ENCODE data around the gene LYPD1. TPM values are rescaled to one million over a fixed set of nuclear protein-coding genes. Genes with fewer than 3 reads are reported as not detected.
"Not testable (repeated sequence)": the region's sequence is repeated elsewhere in the genome, so short reads cannot be mapped to it uniquely, and the experiment has no call there.

Gene LYPD1
- total RNA-seq: 18.8 and 29.2 TPM in 2 replicates

GRCh38 chr2:132669908-132670495, at the start of gene LYPD1:
TSS of gene LYPD1 (minus strand) at chr2:132670205. CDS start at chr2:132669932, 273 bp downstream.
- no peak for DNase-seq (ENCODE audit: extremely low read depth, low read depth, low spot score)

GRCh38 chr2:132719480-132719879, 49.5 kb upstream of the LYPD1 start:
- DNase-seq (ENCODE audit: extremely low read depth, low read depth, low spot score): no peak

- no peak for DNase-seq (ENCODE audit: extremely low read depth, low read depth, low spot score)
Observed at GRCh38 chr2:132716954-132717353, 46.9 kb upstream of the LYPD1 start.

- no peak for DNase-seq (ENCODE audit: extremely low read depth, low read depth, low spot score)
Observed at GRCh38 chr2:132715386-132716351, 45.7 kb upstream of the LYPD1 start.

GRCh38 chr2:132703396-132703795, 33.4 kb upstream of the LYPD1 start:
- no peak for DNase-seq (ENCODE audit: extremely low read depth, low read depth, low spot score)

- DNase-seq (ENCODE audit: extremely low read depth, low read depth, low spot score): no peak
Observed at GRCh38 chr2:132701810-132702209, 31.8 kb upstream of the LYPD1 start.

- DNase-seq (ENCODE audit: extremely low read depth, low read depth, low spot score): not testable (repeated sequence)
Observed at GRCh38 chr2:132699802-132700201, 29.8 kb upstream of the LYPD1 start.

GRCh38 chr2:132698347-132698746, 28.3 kb upstream of the LYPD1 start:
- DNase-seq (ENCODE audit: extremely low read depth, low read depth, low spot score): not testable (repeated sequence)

- DNase-seq (ENCODE audit: extremely low read depth, low read depth, low spot score): no peak
Observed at GRCh38 chr2:132697556-132698205, 27.7 kb upstream of the LYPD1 start.

- no peak for DNase-seq (ENCODE audit: extremely low read depth, low read depth, low spot score)
Observed at GRCh38 chr2:132692816-132693215, 22.8 kb upstream of the LYPD1 start.

GRCh38 chr2:132691556-132691955, 21.6 kb upstream of the LYPD1 start:
- no peak for DNase-seq (ENCODE audit: extremely low read depth, low read depth, low spot score)

- no peak for DNase-seq (ENCODE audit: extremely low read depth, low read depth, low spot score)
Observed at GRCh38 chr2:132690664-132691303, 20.8 kb upstream of the LYPD1 start.

- no peak for DNase-seq (ENCODE audit: extremely low read depth, low read depth, low spot score)
Observed at GRCh38 chr2:132681766-132682165, 11.8 kb upstream of the LYPD1 start.

- no peak for DNase-seq (ENCODE audit: extremely low read depth, low read depth, low spot score)
Observed at GRCh38 chr2:132680544-132680943, 10.5 kb upstream of the LYPD1 start.

- no peak for DNase-seq (ENCODE audit: extremely low read depth, low read depth, low spot score)
Observed at GRCh38 chr2:132678483-132678882, 8.5 kb upstream of the LYPD1 start.

- DNase-seq (ENCODE audit: extremely low read depth, low read depth, low spot score): no peak
Observed at GRCh38 chr2:132677661-132678060, 7.7 kb upstream of the LYPD1 start.

GRCh38 chr2:132676999-132677398, 7.0 kb upstream of the LYPD1 start:
- DNase-seq (ENCODE audit: extremely low read depth, low read depth, low spot score): no peak

GRCh38 chr2:132671151-132671835, 1.3 kb upstream of the LYPD1 start:
- DNase-seq (ENCODE audit: extremely low read depth, low read depth, low spot score): peak; percentile 41

GRCh38 chr2:132670496-132671150, 618 bp upstream of the LYPD1 start:
- DNase-seq (ENCODE audit: extremely low read depth, low read depth, low spot score): no peak
